DND-41 (cell line): ENCODE data around the gene PABPN1L.

Source experiments
- ATAC-seq: fragments of 200-7000 bp; cut with Tn5 transposase; 3 replicates; pipeline ENCODE4 v1.9.1; 2021; ENCODE audit warnings: low read depth; ENCODE audit not compliant: insufficient read depth
- DNase-seq: peaks from one replicate; pipeline ENCODE4 v3.0.0-alpha.2; 2020
- H2AFZ ChIP-seq: 2 replicates; pipeline ENCODE4 v1.6.0; 2012; ENCODE audit warnings: low read depth, low read length
- H3K27ac ChIP-seq: 2 replicates; pipeline ENCODE4 v1.5.1; 2012; ENCODE audit warnings: low read length, inconsistent platforms
- H3K27me3 ChIP-seq: fragments of 200-600 bp; sonication (generic); 2 replicates; pipeline ENCODE4 v1.6.0; 2012; ENCODE audit warnings: low read length, mild to moderate bottlenecking, inconsistent platforms; ENCODE audit not compliant: insufficient read depth, poor library complexity
- H3K36me3 ChIP-seq: 2 replicates; pipeline ENCODE4 v1.5.1; 2012; ENCODE audit warnings: low read length, inconsistent platforms; ENCODE audit not compliant: insufficient read depth
- H3K4me1 ChIP-seq: 2 replicates; pipeline ENCODE4 v1.5.1; 2012; ENCODE audit warnings: mild to moderate bottlenecking, low read length; ENCODE audit not compliant: insufficient read depth
- H3K4me2 ChIP-seq: 2 replicates; pipeline ENCODE4 v1.6.0; 2012; ENCODE audit warnings: mild to moderate bottlenecking, moderate library complexity, low read length, inconsistent platforms; ENCODE audit not compliant: insufficient read depth
- H3K4me3 ChIP-seq, 2 experiments: fragments of 200-600 bp in 1 of 2; shearing (Covaris generic) in 1 of 2; 2 replicates each; pipeline ENCODE4 v1.5.1; 2012 to 2016; ENCODE audit warnings: inconsistent platforms in 2 of 2, low read length in 2 of 2, mild to moderate bottlenecking in 2 of 2, low read depth in 1 of 2, moderate library complexity in 1 of 2
- H3K79me2 ChIP-seq: 2 replicates; pipeline ENCODE4 v1.6.0; 2012; ENCODE audit warnings: low read length, inconsistent platforms; ENCODE audit not compliant: insufficient read depth
- H3K9ac ChIP-seq: 2 replicates; pipeline ENCODE4 v1.6.0; 2012; ENCODE audit warnings: low read depth, mild to moderate bottlenecking, inconsistent platforms, low read length, moderate library complexity
- H3K9me3 ChIP-seq: 2 replicates; pipeline ENCODE4 v1.5.1; 2012; ENCODE audit warnings: low read length, moderate library complexity, mild to moderate bottlenecking, inconsistent platforms; ENCODE audit not compliant: insufficient read depth, severe bottlenecking
- H4K20me1 ChIP-seq: 2 replicates; pipeline ENCODE4 v1.6.0; 2012; ENCODE audit warnings: low read length; ENCODE audit not compliant: insufficient read depth
- EZH2 ChIP-seq: IDR thresholded peaks from 3 replicates; pipeline ENCODE4 v1.6.1; 2012; ENCODE audit warnings: borderline replicate concordance, low read depth, mild to moderate bottlenecking, moderate library complexity, low read length, inconsistent platforms; ENCODE audit not compliant: severe bottlenecking
- TF ChIP-seq, protein P1 (sequence below): IDR thresholded peaks from 2 replicates; pipeline ENCODE4 v1.5.1; 2012; ENCODE audit warnings: borderline replicate concordance, low read length, moderate library complexity, mild to moderate bottlenecking; ENCODE audit not compliant: poor library complexity, severe bottlenecking; ENCODE audit errors: extremely low read depth

PABPN1L gene

DNA sequence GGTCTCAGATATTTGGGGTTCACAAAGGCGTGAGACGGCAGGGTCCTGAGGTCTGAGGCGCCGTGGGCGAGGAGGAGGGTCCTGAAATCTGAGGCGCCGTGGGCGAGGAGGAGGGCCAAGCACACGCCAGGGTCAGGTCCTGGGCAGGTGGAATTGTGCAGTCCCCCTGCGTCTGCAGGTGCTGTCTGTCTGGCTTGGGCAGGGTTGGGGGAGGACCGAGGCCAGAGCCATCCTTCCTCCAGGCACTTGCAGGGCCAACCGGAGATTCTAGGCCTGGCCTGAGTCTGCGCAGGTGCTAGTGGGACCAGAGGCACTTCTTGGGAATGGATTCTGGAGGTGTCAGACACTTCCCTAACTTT is 52.3 kb downstream of the PABPN1L start:
- Histone ChIP-seq H2AFZ (no peak overlapping the region), H3K9ac (no peak overlapping the region), H3K79me2 (peaks cover 30% of the 10 kb centered on the region), H3K9me3 (no peaks in the 10 kb centered on the region), H4K20me1 (peaks cover 32% of the 10 kb centered on the region), H3K36me3 (peaks cover 18% of the 10 kb centered on the region), H3K27me3 (no peaks in the 10 kb centered on the region), H3K4me2 (no peak overlapping the region), H3K27ac (no peak overlapping the region), H3K4me1 (peaks cover 32% of the 10 kb centered on the region), H3K4me3 (no peak overlapping the region)
- DNase-seq (peak; percentile 10), ATAC-seq (no peak)
- TF ChIP-seq, protein P1, sequence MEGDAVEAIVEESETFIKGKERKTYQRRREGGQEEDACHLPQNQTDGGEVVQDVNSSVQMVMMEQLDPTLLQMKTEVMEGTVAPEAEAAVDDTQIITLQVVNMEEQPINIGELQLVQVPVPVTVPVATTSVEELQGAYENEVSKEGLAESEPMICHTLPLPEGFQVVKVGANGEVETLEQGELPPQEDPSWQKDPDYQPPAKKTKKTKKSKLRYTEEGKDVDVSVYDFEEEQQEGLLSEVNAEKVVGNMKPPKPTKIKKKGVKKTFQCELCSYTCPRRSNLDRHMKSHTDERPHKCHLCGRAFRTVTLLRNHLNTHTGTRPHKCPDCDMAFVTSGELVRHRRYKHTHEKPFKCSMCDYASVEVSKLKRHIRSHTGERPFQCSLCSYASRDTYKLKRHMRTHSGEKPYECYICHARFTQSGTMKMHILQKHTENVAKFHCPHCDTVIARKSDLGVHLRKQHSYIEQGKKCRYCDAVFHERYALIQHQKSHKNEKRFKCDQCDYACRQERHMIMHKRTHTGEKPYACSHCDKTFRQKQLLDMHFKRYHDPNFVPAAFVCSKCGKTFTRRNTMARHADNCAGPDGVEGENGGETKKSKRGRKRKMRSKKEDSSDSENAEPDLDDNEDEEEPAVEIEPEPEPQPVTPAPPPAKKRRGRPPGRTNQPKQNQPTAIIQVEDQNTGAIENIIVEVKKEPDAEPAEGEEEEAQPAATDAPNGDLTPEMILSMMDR, result no peak
- TF ChIP-seq EZH2, result no peak
